Measurements from ENCODE around the gene MESD.

DNA sequence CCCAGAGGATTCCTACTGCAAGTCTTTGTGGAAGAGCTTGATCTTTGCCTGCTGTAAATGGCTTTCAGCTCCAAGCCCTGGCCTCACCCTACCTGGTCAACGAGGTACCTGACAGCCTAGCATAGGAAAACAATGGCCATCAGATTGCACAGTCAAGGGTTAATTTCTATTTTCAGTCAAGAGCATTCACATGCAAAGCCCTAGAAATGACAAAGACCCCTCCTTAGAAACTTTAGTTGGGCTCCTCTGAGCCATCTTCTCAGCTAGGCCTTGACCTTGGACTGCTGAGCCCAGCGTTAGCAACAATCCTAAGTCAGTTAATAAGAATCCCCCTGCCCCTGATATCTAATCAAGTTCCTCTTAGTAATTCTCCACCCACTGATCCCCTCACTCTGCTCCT lies 18.5 kb downstream of the MESD start:
- TF ChIP-seq CTCF (IDR thresholded peaks at IDR 0.05): no peak
- no peak for TF ChIP-seq POLR2A (IDR thresholded peaks at IDR 0.05)

Measured in Peyer's patch (tissue), 4 donors.